PC-3 (cell line): ENCODE results near the gene CMTM8.

Experiments used
- EZH2phosphoT487 ChIP-seq: fragments of 300-600 bp; sonication (generic); IDR thresholded peaks from 2 replicates; pipeline ENCODE4 v1.6.1; 2018; ENCODE audit warnings: mild to moderate bottlenecking, antibody characterized with exemption, low read length, borderline replicate concordance
- TF ChIP-seq, protein P1 (sequence below): fragments of 300-600 bp; sonication (generic); conservative IDR thresholded peaks from 2 replicates; pipeline ENCODE4 v1.5.1; 2017; ENCODE audit warnings: antibody characterized with exemption, low read depth, mild to moderate bottlenecking, low read length

DNA sequence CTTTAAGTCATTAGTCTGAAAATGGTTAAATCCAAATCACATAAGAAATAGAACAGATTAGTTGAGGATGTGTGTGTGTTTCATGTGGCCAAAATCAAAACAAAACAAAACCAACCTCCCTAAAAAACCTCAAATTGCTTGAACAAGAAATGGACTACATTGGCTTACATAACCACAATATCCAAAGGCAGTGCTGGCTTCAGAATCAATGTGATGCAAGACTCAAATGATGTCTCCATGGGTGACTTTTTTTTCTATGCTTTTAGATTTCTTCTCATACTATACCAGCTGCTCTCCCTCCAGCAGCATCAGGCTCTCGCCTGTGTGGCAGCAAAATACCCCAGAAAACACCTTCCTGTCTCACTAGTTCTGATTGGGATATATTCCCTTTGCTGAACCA, 36.0 kb upstream of the CMTM8 start:
- TF ChIP-seq, protein P1, sequence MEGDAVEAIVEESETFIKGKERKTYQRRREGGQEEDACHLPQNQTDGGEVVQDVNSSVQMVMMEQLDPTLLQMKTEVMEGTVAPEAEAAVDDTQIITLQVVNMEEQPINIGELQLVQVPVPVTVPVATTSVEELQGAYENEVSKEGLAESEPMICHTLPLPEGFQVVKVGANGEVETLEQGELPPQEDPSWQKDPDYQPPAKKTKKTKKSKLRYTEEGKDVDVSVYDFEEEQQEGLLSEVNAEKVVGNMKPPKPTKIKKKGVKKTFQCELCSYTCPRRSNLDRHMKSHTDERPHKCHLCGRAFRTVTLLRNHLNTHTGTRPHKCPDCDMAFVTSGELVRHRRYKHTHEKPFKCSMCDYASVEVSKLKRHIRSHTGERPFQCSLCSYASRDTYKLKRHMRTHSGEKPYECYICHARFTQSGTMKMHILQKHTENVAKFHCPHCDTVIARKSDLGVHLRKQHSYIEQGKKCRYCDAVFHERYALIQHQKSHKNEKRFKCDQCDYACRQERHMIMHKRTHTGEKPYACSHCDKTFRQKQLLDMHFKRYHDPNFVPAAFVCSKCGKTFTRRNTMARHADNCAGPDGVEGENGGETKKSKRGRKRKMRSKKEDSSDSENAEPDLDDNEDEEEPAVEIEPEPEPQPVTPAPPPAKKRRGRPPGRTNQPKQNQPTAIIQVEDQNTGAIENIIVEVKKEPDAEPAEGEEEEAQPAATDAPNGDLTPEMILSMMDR, result no peak
- no peak for TF ChIP-seq EZH2phosphoT487
